K562 (cell line): Measurements from ENCODE around the gene RNH1. TPM values are rescaled to one million over a fixed set of nuclear protein-coding genes. Genes with fewer than 3 reads are reported as not detected.

Source experiments
- ATAC-seq: fragments of 200-7000 bp; cut with Tn5 transposase; 3 replicates; pipeline ENCODE4 v1.9.1; 2020; ENCODE audit warnings: moderate library complexity
- BruUV-seq: library from RNA; stranded (reverse); fragments of 400-500 nt; replicated peaks from 2 replicates; lab custom pipeline; 2021; lab: Mats Ljungman, UMichigan
- CTCF ChIA-PET: fragments of 300-600 bp; formaldehyde crosslinking; extraction: SDS; loops from one replicate; lab custom pipeline; 2021; ENCODE audit warnings: low intra/inter-chr PET ratio; lab: Yijun Ruan, JAX
- POLR2A ChIA-PET: fragments of 300-600, 350-650 bp; sonication (Branson Sonifier 250); formaldehyde crosslinking; extraction: SDS; loops from one replicate; lab custom pipeline; 2021; ENCODE audit warnings: antibody characterized with exemption, inconsistent platforms; lab: Yijun Ruan, JAX
- DNase-seq, 4 experiments: peaks; one replicate each; pipeline versions ENCODE4 v3.0.0 to v3.0.0-alpha.2; 2011 to 2018; ENCODE audit warnings: low spot score in 3 of 4, mixed read lengths in 3 of 4; ENCODE audit errors: extremely low read depth in 1 of 4
- FAIRE-seq: peaks from 2 replicates; lab custom pipeline; 2011; peaks lifted over from hg19 to GRCh38; lab: Jason Lieb, UNC
- H2AFZ ChIP-seq: 2 replicates; pipeline ENCODE4 v1.6.0; 2011; ENCODE audit warnings: low read depth, low read length, control low read depth, inconsistent platforms
- H3K27ac ChIP-seq: fragments of 200-600 bp; 3 replicates; pipeline ENCODE4 v1.8.0; 2011; ENCODE audit warnings: low read depth, mild to moderate bottlenecking, control low read depth, inconsistent platforms, low read length, moderate library complexity, mixed read lengths; ENCODE audit errors: extremely low read depth
- H3K27me3 ChIP-seq, 2 experiments: fragments of 300-600 bp in 1 of 2; 2 replicates in 1 of 2; 3 replicates in 1 of 2; pipeline versions ENCODE4 v1.6.0 to v1.8.0; 2011; ENCODE audit warnings: inconsistent platforms in 2 of 2, low read length in 2 of 2, mild to moderate bottlenecking in 1 of 2, mixed read lengths in 1 of 2, moderate library complexity in 1 of 2; ENCODE audit not compliant: control insufficient read depth in 2 of 2, insufficient read depth in 2 of 2
- H3K36me3 ChIP-seq: fragments of 300-600 bp; 3 replicates; pipeline ENCODE4 v1.8.0; 2011; ENCODE audit warnings: mild to moderate bottlenecking, low read length, inconsistent platforms; ENCODE audit not compliant: control insufficient read depth, insufficient read depth
- H3K4me1 ChIP-seq, 2 experiments: fragments of 200-600 bp in 1 of 2; replicated peaks in 1 of 2; 2 replicates in 1 of 2; 3 replicates in 1 of 2; pipeline versions ENCODE4 v1.5.1 to v1.8.0; 2011; ENCODE audit warnings: inconsistent platforms in 2 of 2, low read length in 2 of 2, mild to moderate bottlenecking in 1 of 2, mixed read lengths in 1 of 2, moderate library complexity in 1 of 2; ENCODE audit not compliant: control insufficient read depth in 2 of 2, insufficient read depth in 2 of 2
- H3K4me2 ChIP-seq: 2 replicates; pipeline ENCODE4 v1.6.1; 2011; ENCODE audit warnings: low read length, control low read depth, inconsistent platforms, mixed read lengths; ENCODE audit not compliant: insufficient read depth
- H3K4me3 ChIP-seq: fragments of 200-600 bp; sonication (generic), shearing (Covaris generic); 2 replicates; pipeline ENCODE4 v1.5.1; 2016; ENCODE audit warnings: control low read depth, inconsistent platforms
- H3K79me2 ChIP-seq: fragments of 200-600 bp; 3 replicates; pipeline ENCODE4 v1.8.0; 2011; ENCODE audit warnings: low read length, inconsistent platforms; ENCODE audit not compliant: control insufficient read depth, insufficient read depth
- H3K9ac ChIP-seq, 2 experiments: 2 replicates each; pipeline versions ENCODE4 v1.6.0 to v1.6.1; 2011; ENCODE audit warnings: low read depth in 2 of 2, low read length in 2 of 2, control low read depth in 1 of 2, inconsistent platforms in 1 of 2, mild to moderate bottlenecking in 1 of 2, mixed read lengths in 1 of 2; ENCODE audit not compliant: insufficient read depth in 1 of 2
- H3K9me1 ChIP-seq: one replicate; pipeline ENCODE4 v1.6.0; 2011; ENCODE audit warnings: inconsistent platforms, mild to moderate bottlenecking, low read length, moderate library complexity; ENCODE audit not compliant: control insufficient read depth, insufficient read depth
- H3K9me3 ChIP-seq: replicated peaks from 2 replicates; pipeline ENCODE4 v1.5.1; 2011; ENCODE audit warnings: low read depth, low read length, inconsistent platforms; ENCODE audit not compliant: control insufficient read depth, insufficient read depth
- H4K20me1 ChIP-seq: replicated peaks from 2 replicates; pipeline ENCODE4 v1.6.1; 2011; ENCODE audit warnings: low read length, inconsistent platforms, mixed read lengths; ENCODE audit not compliant: control insufficient read depth, insufficient read depth
- CTBP1 ChIP-seq: fragments of 450-650 bp; IDR thresholded peaks from 2 replicates; pipeline ENCODE4 v1.6.1; 2016; ENCODE audit warnings: borderline replicate concordance
- KDM2B ChIP-seq: fragments of 250-450 bp; sonication (Bioruptor Pico); IDR thresholded peaks from 2 replicates; pipeline ENCODE4 v1.8.0; 2021; ENCODE audit warnings: mild to moderate bottlenecking, moderate library complexity
- NONO ChIP-seq, 2 experiments: fragments of 200-400 bp in 1 of 2; fragments of 450-650 bp in 1 of 2; formaldehyde crosslinking in 1 of 2; IDR thresholded peaks; 2 replicates each; pipeline ENCODE4 v1.6.1; 2017; ENCODE audit warnings: low read depth in 2 of 2, mild to moderate bottlenecking in 2 of 2, moderate library complexity in 2 of 2, low read length in 1 of 2
- TBL1XR1 ChIP-seq, 2 experiments: IDR thresholded peaks; 2 replicates each; pipeline ENCODE4 v1.6.1; 2012; ENCODE audit warnings: improper control_type of control experiment in 2 of 2, low read length in 2 of 2, mild to moderate bottlenecking in 1 of 2
- TCF7 ChIP-seq: sonication (generic); IDR thresholded peaks from 2 replicates; pipeline ENCODE4 v1.6.1; 2016; ENCODE audit warnings: antibody characterized with exemption, borderline replicate concordance
- TRIM28 ChIP-seq: fragments of 450-650 bp; IDR thresholded peaks from 2 replicates; pipeline ENCODE4 v1.6.1; 2017
- ZBTB1 ChIP-seq: sonication (generic); formaldehyde crosslinking; IDR thresholded peaks from 2 replicates; pipeline ENCODE4 v1.8.1; 2023; ENCODE audit warnings: missing genetic modification reagents, low read depth, mild to moderate bottlenecking, borderline replicate concordance
- ZBTB11 ChIP-seq, 3 experiments: fragments of 200-800 bp in 1 of 3; fragments of 250-450 bp in 1 of 3; fragments of 450-650 bp in 1 of 3; sonication (Bioruptor Pico) in 1 of 3; sonication (Bioruptor generic) in 1 of 3; formaldehyde crosslinking in 1 of 3; IDR thresholded peaks; 2 replicates each; pipeline versions ENCODE4 v1.6.1 to v1.8.0; 2016 to 2022; ENCODE audit warnings: mild to moderate bottlenecking in 2 of 3, missing genetic modification characterization in 2 of 3, missing compliant biosample characterization in 1 of 3, moderate library complexity in 1 of 3
- ZNF785 ChIP-seq: fragments of 250-450 bp; sonication (Bioruptor Pico); IDR thresholded peaks from 2 replicates; pipeline ENCODE4 v1.4.0; 2020; ENCODE audit warnings: mild to moderate bottlenecking
- WGBS: fragments of 100-300 bp; shearing (Covaris generic); methylation state at CpG from one replicate; pipeline ENCODE4 v1.1.6; 2016; ENCODE audit warnings: low coverage, mixed read lengths; ENCODE audit not compliant: insufficient coverage; ENCODE audit errors: missing lambda C conversion rate; 5-methylcytosine and 5-hydroxymethylcytosine counted together
- in situ Hi-C: fragments of 300-500 bp; cut with MboI; formaldehyde crosslinking; loops from 4 replicates; pipeline ENCODE4 v1.15.0; 2018; ENCODE audit warnings: inconsistent platforms, mixed read lengths
- intact Hi-C: fragments of 100-400 bp; cut with micrococcal nuclease; formaldehyde crosslinking; loops from 2 replicates; pipeline ENCODE4 v1.14.2; 2022
- polyA plus RNA-seq, 8 experiments: library from polyadenylated mRNA; depleted of rRNA in 4 of 8; stranded (reverse) in 5 of 8; unstranded in 3 of 8; fragments of >200 nt; fragmentation: Nextera tagmentation in 2 of 8; fragmentation: Illumina TruSeq in 1 of 8; extraction: Ambion mirVana in 2 of 8; extraction: Trizol in 1 of 8; gene quantifications; 2 replicates each; pipeline versions ENCODE4 v1.2.1 to v1.2.3, GENCODE V29; 2011 to 2014; ENCODE audit warnings: inconsistent platforms in 1 of 8, missing spikeins in 1 of 8
- total RNA-seq, 7 experiments: library from RNA; depleted of rRNA in 6 of 7; stranded (reverse); fragments of >200 nt in 6 of 7; fragmentation: Illumina TruSeq in 2 of 7; extraction: Trizol in 2 of 7; gene quantifications; 2 replicates each; pipeline versions ENCODE4 v1.2.1 to v1.2.3, GENCODE V29; 2011 to 2021; ENCODE audit warnings: low replicate concordance in 1 of 7
- TF ChIP-seq, protein P1 (sequence below): fragments of 150-350 bp; IDR thresholded peaks from 2 replicates; pipeline ENCODE4 v1.6.1; 2014; ENCODE audit warnings: low read depth, mild to moderate bottlenecking, low read length, borderline replicate concordance

RNH1 gene
- total and polyA plus RNA-seq, 9 of the 15 experiments (the other 6 are each of a cell fraction or from before 2014, with no cell fraction given) = 2.5 to 160 (median 44.3) TPM

DNA sequence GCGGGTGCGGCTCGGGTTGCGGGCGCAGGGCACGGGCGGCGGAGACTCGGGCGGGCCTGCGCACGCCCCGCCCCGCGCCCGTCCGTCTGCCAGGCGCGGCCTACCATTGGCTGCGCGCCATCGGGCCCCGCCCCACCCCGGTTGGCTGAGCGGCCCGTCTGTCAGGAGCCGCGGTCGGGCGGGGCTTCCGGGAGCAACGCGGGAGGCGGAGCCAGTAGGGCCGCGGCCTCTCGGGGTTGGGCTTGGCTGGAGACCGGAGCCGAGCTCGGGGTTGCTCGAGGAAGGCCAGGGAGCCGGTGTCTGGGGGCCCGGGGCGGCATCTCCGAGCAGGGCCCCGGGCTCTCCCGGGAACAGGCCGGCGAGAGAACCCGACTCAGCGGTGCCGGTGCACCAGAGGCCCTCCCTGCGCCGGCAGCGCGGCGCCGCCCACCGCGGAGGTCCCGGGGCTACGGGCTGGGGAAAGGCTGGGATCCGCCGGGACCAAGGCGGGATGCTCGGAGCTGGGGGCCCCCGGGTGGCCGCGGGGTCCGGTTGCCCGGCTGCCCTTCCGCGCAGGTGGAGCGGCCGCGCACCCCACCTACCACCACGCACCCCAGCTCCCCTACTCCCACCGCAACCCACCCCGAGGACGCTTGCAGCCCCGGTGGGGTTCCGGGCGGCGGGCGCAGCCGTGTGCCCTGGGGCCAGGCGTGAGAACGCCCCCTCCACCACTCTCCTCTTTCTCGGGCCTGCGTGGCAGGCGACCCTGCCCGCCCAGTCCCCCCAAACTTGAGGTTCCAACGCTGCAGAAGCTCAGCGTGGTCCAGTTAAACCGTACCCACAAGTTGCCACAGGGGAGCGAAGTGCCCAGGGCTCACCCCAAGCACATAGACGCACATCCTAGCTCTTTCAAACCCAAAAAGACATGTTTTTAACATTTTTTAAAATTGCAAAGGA lies 28.7 kb upstream of the RNH1 start, which contains the start of gene HRAS:
Gene HRAS, minus strand, starts transcription at position 58 of the 936 bp plus-strand sequence.
- no peaks in the 10 kb centered on the region for H3K27me3 ChIP-seq
- peak within 1 kb of the TSS; percentile 78 for H3K4me3 ChIP-seq
- ChIA-PET POLR2A (interaction anchor here (0.5 to 1.2 kb wide), 7 partner anchors 17 to 273 kb away, joined by 3 to 5 read pairs (median 4); partner anchors contain the start of gene TMEM80), CTCF (interaction anchor here (0.6 kb wide), 1 partner anchor 32 kb away, joined by 5 read pairs; no protein-coding TSS in a partner anchor)
- H3K27ac ChIP-seq = peak within 1 kb of the TSS; percentile 72
- ATAC-seq (peak; percentile 95), DNase-seq (peak; percentile 96 to 100 (median 99)), FAIRE-seq (peak; percentile 67)
- peaks cover 3% of the 10 kb centered on the region for H3K9me1 ChIP-seq
- in situ Hi-C loops = no loop called here
- 4% methylated on average over 53 of the region's 97 CpGs for WGBS
- intact Hi-C loops = no loop called here
- H3K4me1 ChIP-seq = peaks cover 22 to 82% of the 10 kb centered on the region in 2 experiments
- H3K4me2 ChIP-seq = peak within 1 kb of the TSS; percentile 78
- peak within 1 kb of the TSS; percentile 78 to 95 for H3K9ac ChIP-seq
- no peaks in the 10 kb centered on the region for H3K9me3 ChIP-seq
- peaks cover 17% of the 10 kb centered on the region for H3K79me2 ChIP-seq
- H3K36me3 ChIP-seq = peaks cover 33% of the 10 kb centered on the region; the same call in 1 of the 3 replicates
- H2AFZ ChIP-seq = peak within 1 kb of the TSS; percentile 75; the same call in 1 of the 2 replicates
- TSS peak; percentile 78 for BruUV-seq
- 0 out of 2 replicates have a peak, but pooled peaks cover 4% of the 10 kb centered on the region for H4K20me1 ChIP-seq
- TF ChIP-seq ZBTB1 (CRISPR knock-in tag) (peak; percentile 68; the same call in 1 of the 2 replicates), ZNF785 (no peak), TCF7 (no peak), TRIM28 (no peak), CTBP1 (peak; percentile 68), ZBTB11 (CRISPR knock-in tag; IDR thresholded peaks at IDR 0.05) (peak in 1 of 3 experiments; percentile 30; a peak in 1 of 6 replicates), TBL1XR1 (IDR thresholded peaks at IDR 0.05; ENCODE audit: low read length in 2 of 2) (0 out of 4 replicates have a peak, but pooled peaks of 1 of the 2 experiments have one; percentile 20), NONO (IDR thresholded peaks at IDR 0.05; ENCODE audit: low read depth in 2 of 2, low read length in 1 of 2) (peak in 1 of 2 experiments; percentile 73; a peak in 2 of 4 replicates), KDM2B (CRISPR knock-in tag) (peak; percentile 41; the same call in 1 of the 2 replicates)
- TF ChIP-seq, protein P1, sequence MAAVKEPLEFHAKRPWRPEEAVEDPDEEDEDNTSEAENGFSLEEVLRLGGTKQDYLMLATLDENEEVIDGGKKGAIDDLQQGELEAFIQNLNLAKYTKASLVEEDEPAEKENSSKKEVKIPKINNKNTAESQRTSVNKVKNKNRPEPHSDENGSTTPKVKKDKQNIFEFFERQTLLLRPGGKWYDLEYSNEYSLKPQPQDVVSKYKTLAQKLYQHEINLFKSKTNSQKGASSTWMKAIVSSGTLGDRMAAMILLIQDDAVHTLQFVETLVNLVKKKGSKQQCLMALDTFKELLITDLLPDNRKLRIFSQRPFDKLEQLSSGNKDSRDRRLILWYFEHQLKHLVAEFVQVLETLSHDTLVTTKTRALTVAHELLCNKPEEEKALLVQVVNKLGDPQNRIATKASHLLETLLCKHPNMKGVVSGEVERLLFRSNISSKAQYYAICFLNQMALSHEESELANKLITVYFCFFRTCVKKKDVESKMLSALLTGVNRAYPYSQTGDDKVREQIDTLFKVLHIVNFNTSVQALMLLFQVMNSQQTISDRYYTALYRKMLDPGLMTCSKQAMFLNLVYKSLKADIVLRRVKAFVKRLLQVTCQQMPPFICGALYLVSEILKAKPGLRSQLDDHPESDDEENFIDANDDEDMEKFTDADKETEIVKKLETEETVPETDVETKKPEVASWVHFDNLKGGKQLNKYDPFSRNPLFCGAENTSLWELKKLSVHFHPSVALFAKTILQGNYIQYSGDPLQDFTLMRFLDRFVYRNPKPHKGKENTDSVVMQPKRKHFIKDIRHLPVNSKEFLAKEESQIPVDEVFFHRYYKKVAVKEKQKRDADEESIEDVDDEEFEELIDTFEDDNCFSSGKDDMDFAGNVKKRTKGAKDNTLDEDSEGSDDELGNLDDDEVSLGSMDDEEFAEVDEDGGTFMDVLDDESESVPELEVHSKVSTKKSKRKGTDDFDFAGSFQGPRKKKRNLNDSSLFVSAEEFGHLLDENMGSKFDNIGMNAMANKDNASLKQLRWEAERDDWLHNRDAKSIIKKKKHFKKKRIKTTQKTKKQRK = peak; percentile 49; the same call in 1 of the 2 replicates
